Measurements from ENCODE around the gene DCAF4.
"Not testable (repeated sequence)": the region's sequence is repeated elsewhere in the genome, so short reads cannot be mapped to it uniquely, and the experiment has no call there.

DCAF4 gene

DNA sequence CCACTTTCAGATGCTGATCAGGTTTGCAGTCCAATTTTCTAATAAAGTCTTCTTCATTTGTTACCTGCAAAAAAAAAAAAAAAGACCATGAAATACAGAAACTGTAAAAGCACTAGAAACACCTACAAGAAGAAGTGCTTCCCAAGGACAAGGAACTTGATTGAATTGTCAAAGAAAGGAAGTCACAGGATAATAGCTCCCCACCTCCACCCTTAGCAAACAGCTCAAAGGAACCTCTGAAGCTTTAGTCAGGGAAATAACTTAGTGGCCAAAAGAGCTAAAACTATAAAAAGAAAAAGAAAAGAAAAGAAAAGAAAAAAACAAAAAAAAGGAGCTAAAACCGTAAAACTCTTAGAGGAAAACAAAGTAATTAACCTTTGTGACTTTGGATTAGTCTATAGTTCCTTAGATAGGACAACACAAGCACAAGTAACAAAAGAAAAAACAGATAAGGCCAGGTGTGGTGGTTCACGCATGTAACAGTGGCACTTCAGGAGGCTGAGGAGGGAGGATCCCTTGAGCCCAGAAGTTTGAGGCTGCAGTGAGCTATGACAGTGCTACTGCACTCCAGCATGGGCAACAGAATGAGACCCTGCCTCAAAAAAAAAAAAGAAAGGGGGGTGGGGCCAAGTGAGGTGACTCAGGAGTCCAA lies 72.1 kb downstream of the DCAF4 start:
- no peak overlapping the region for H3K4me3 ChIP-seq (ENCODE audit: low read depth, low read length)
- DNase-seq (ENCODE audit: low read depth) = no peak
- TF ChIP-seq, protein P1, sequence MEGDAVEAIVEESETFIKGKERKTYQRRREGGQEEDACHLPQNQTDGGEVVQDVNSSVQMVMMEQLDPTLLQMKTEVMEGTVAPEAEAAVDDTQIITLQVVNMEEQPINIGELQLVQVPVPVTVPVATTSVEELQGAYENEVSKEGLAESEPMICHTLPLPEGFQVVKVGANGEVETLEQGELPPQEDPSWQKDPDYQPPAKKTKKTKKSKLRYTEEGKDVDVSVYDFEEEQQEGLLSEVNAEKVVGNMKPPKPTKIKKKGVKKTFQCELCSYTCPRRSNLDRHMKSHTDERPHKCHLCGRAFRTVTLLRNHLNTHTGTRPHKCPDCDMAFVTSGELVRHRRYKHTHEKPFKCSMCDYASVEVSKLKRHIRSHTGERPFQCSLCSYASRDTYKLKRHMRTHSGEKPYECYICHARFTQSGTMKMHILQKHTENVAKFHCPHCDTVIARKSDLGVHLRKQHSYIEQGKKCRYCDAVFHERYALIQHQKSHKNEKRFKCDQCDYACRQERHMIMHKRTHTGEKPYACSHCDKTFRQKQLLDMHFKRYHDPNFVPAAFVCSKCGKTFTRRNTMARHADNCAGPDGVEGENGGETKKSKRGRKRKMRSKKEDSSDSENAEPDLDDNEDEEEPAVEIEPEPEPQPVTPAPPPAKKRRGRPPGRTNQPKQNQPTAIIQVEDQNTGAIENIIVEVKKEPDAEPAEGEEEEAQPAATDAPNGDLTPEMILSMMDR (IDR thresholded peaks at IDR 0.05; ENCODE audit: low read depth, low read length, missing control alignments) = no peak

DNA sequence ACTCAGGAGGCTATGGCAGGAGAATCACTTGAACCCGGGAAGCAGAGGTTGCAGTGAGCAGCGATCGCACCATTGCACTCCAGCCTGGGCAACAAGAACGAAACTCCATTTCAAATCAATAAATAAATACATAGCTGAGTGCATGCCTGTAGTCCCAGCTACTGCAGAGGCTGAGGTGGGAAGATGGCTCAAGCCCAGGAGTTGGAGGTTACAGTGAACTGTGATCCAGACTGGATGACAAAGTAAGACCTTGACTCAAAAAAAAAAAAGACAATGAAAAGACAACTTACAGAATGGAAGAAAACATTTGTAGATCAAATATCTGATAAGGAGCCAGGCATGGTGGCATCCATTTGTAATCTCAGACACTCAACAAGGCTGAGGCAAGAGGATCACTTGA lies 73.1 kb downstream of the DCAF4 start:
- no peak for DNase-seq (ENCODE audit: low read depth)
- no peak overlapping the region for H3K4me3 ChIP-seq (ENCODE audit: low read depth, low read length)
- TF ChIP-seq, protein P1 (IDR thresholded peaks at IDR 0.05; ENCODE audit: low read depth, low read length, missing control alignments) = no peak

DNA sequence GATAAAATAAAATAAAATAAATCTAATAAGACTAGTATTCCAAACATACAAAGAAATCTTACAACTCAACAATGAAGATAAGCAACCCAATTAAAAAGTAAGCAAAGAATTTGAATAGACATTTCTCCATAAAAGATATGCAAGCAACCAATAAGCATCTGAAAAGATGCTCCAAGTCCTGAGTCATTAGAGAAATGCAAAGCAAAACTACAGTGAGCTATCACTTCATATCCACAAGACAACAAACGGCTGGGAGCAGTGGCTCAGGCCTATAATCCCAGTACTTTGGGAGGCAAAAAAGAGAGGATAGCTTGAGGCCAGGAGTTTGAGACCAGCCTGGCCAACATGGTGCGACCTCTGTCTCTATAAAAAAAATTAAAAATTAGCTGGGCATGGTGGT lies 73.8 kb downstream of the DCAF4 start:
- DNase-seq (ENCODE audit: low read depth) = no peak
- no peak overlapping the region for H3K4me3 ChIP-seq (ENCODE audit: low read depth, low read length)
- TF ChIP-seq, protein P1 (IDR thresholded peaks at IDR 0.05; ENCODE audit: low read depth, low read length, missing control alignments) = no peak

DNA sequence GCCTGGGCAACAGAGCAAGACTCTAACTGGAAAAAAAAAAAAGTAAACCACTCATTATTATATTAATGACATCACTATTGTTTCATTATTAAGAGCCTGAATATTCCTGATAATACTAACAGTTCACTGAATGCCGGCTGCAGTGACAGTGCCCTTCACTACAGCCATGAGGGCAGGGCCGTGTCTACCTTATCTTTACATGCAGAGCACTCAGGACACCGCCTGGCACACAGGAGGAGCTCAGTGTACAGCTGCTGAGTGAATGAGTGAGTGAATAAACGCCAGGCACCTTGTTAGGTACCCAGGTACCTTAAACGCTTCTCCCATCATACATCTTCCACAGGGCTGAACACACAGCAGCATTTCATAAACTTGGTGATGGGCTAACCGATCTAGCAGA lies 77.4 kb downstream of the DCAF4 start:
- DNase-seq (ENCODE audit: low read depth) = no peak
- no peak overlapping the region for H3K4me3 ChIP-seq (ENCODE audit: low read depth, low read length)
- TF ChIP-seq, protein P1 (IDR thresholded peaks at IDR 0.05; ENCODE audit: low read depth, low read length, missing control alignments) = no peak

DNA sequence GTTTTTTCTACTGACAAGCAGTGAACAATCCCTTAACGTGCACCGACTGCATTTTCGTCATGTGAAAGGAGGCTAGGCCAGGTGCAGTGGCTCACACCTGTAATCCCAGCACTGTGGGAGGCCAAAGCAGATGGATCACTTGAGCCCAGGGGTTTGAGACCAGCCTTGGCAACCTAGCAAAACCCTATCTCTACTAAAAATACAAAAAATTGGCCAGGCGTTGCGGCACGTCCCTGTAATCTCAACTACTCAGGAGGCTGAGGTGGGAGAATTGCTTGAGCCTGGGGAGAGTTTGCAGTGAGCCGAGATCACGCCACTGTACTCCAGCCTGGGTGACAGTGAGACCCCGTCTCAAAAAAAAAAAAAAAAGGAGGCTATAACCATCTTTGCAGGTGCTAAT lies 78.4 kb downstream of the DCAF4 start:
- H3K4me3 ChIP-seq (ENCODE audit: low read depth, low read length); DNase-seq (ENCODE audit: low read depth): not testable (repeated sequence)

DNA sequence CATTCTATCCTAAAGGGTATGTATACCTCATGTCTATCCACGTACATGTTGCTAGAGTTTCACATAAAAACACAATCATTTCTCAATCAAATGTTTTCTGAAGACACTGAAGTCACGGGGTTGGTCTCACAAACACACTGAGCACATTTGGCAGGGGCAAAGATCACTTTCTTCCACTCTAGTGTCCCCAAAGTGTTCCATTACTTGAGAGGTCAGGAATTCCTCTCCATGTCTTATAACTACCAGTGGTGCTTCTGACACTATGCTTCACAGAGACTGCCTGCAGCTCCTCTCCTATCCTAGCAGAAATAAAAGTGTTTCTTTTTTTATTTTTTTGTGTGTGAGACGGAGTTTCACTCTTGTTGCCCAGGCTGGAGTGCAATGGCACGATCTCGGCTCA lies 81.6 kb downstream of the DCAF4 start:
- no peak for DNase-seq (ENCODE audit: low read depth)
- H3K4me3 ChIP-seq (ENCODE audit: low read depth, low read length) = no peak overlapping the region
- TF ChIP-seq, protein P1 (IDR thresholded peaks at IDR 0.05; ENCODE audit: low read depth, low read length, missing control alignments) = no peak

DNA sequence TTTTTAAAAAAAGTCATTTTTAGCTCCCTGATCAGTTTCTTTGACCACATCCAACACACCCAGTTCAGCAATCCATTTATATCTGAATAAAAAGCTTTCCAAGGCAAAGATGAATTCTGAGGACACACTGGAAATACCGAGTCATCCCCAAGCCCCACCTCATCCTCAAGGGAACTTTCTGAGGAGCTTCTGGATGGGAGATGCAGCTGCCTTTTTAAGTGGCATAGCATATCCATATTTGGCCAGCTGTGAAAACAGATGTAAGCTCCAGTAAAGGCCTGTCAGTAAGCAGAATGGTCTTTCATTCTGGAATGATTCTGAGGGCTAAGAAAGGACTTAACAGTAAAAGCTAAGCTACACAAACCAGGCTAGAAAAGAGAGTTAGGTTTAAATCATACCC lies 82.2 kb downstream of the DCAF4 start:
- no peak for DNase-seq (ENCODE audit: low read depth)
- TF ChIP-seq, protein P1 (IDR thresholded peaks at IDR 0.05; ENCODE audit: low read depth, low read length, missing control alignments) = no peak
- no peak overlapping the region for H3K4me3 ChIP-seq (ENCODE audit: low read depth, low read length)

All from GM12864 (cell line).